ENCODE measurements around the gene NUCKS1.

GRCh38 chr1:205676002-205676401 lies 74.0 kb downstream of the NUCKS1 start:
- no peak for TF ChIP-seq ARNT (IDR thresholded peaks at IDR 0.05)
- no peak for TF ChIP-seq TARDBP (IDR thresholded peaks at IDR 0.05)
- no peak for TF ChIP-seq LEF1 (IDR thresholded peaks at IDR 0.05; ENCODE audit: borderline replicate concordance)
- TF ChIP-seq SP1 (IDR thresholded peaks at IDR 0.05) = no peak
- TF ChIP-seq FOXA1 (IDR thresholded peaks at IDR 0.05) = no peak
- TF ChIP-seq NFRKB (IDR thresholded peaks at IDR 0.05) = no peak
- TF ChIP-seq FOXK2 (IDR thresholded peaks at IDR 0.05) = no peak
- no peak for TF ChIP-seq CTBP1 (IDR thresholded peaks at IDR 0.05; ENCODE audit: borderline replicate concordance)
- TF ChIP-seq FOXM1 (IDR thresholded peaks at IDR 0.05; ENCODE audit: borderline replicate concordance) = no peak
- no peak for TF ChIP-seq SUZ12 (IDR thresholded peaks at IDR 0.05)
- TF ChIP-seq BHLHE40 (IDR thresholded peaks at IDR 0.05; ENCODE audit: borderline replicate concordance) = no peak
- no peak for TF ChIP-seq ELF4 (IDR thresholded peaks at IDR 0.05)

Data from HEK293T (cell line).